Hematopoietic multipotent progenitor cell treated with erythropoietin and hydrocortisone succinate and interleukin-3 and kit ligand, for 15 days (in vitro differentiated cells): Measurements from ENCODE around the gene RCC2.
"Not testable (repeated sequence)": the region's sequence is repeated elsewhere in the genome, so short reads cannot be mapped to it uniquely, and the experiment has no call there.

Experiments used
- DNase-seq: peaks from one replicate; pipeline ENCODE4 v3.0.0-alpha.2; 2015; ENCODE audit warnings: low spot score

RCC2 gene

GRCh38 chr1:17419626-17420328 lies 19.7 kb downstream of the RCC2 start:
- DNase-seq: peak; percentile 67

- no peak for DNase-seq
Measured at GRCh38 chr1:17416389-17416788, 23.1 kb downstream of the RCC2 start.

- DNase-seq: no peak
Measured at GRCh38 chr1:17414022-17414421, 25.5 kb downstream of the RCC2 start.

GRCh38 chr1:17412093-17412870 lies 27.2 kb downstream of the RCC2 start:
- DNase-seq: no peak

GRCh38 chr1:17409391-17409811 lies 30.1 kb downstream of the RCC2 start:
- DNase-seq: peak; percentile 46

GRCh38 chr1:17407786-17408514 lies 31.5 kb downstream of the RCC2 start:
- DNase-seq: not testable (repeated sequence)

- not testable (repeated sequence) for DNase-seq
Measured at GRCh38 chr1:17406760-17407475, 32.6 kb downstream of the RCC2 start.

- DNase-seq: peak; percentile 59
Measured at GRCh38 chr1:17405898-17406759, 33.3 kb downstream of the RCC2 start.

- no peak for DNase-seq
Measured at GRCh38 chr1:17404820-17405219, 34.7 kb downstream of the RCC2 start.

GRCh38 chr1:17404034-17404684 lies 35.3 kb downstream of the RCC2 start:
- no peak for DNase-seq

GRCh38 chr1:17403081-17403480 lies 36.4 kb downstream of the RCC2 start:
- no peak for DNase-seq

GRCh38 chr1:17401841-17402240 lies 37.6 kb downstream of the RCC2 start:
- no peak for DNase-seq

GRCh38 chr1:17400725-17401341 lies 38.6 kb downstream of the RCC2 start:
- no peak for DNase-seq

- no peak for DNase-seq
Measured at GRCh38 chr1:17397910-17398695, 41.4 kb downstream of the RCC2 start.

GRCh38 chr1:17393230-17393629 lies 46.2 kb downstream of the RCC2 start:
- no peak for DNase-seq

- no peak for DNase-seq
Measured at GRCh38 chr1:17392199-17392740, 47.2 kb downstream of the RCC2 start.

GRCh38 chr1:17381161-17381560 lies 58.3 kb downstream of the RCC2 start:
- no peak for DNase-seq

GRCh38 chr1:17377325-17377953 lies 62.0 kb downstream of the RCC2 start:
- DNase-seq: no peak

- DNase-seq: no peak
Measured at GRCh38 chr1:17375651-17376050, 63.8 kb downstream of the RCC2 start.
